HepG2 (cell line): ENCODE data around the gene TBKBP1. TPM values are rescaled to one million over a fixed set of nuclear protein-coding genes. Genes with fewer than 3 reads are reported as not detected.

Source experiments
- ARNT ChIP-seq: fragments of 450-650 bp; IDR thresholded peaks from 2 replicates; pipeline ENCODE4 v1.6.1; 2017
- KDM6A ChIP-seq: IDR thresholded peaks from 2 replicates; pipeline ENCODE4 v1.6.1; 2016; ENCODE audit warnings: low read depth
- MEF2D ChIP-seq: sonication (generic); formaldehyde crosslinking; IDR thresholded peaks from 2 replicates; pipeline ENCODE4 v1.5.1; 2020; ENCODE audit warnings: mild to moderate bottlenecking, missing genetic modification reagents
- MYPOP ChIP-seq: sonication (generic); formaldehyde crosslinking; IDR thresholded peaks from 2 replicates; pipeline ENCODE4 v1.8.1; 2023; ENCODE audit warnings: mild to moderate bottlenecking, moderate library complexity, missing genetic modification reagents
- RORA ChIP-seq: sonication (generic); formaldehyde crosslinking; IDR thresholded peaks from 2 replicates; pipeline ENCODE4 v1.5.0; 2020; ENCODE audit warnings: mild to moderate bottlenecking, missing genetic modification reagents, moderate library complexity
- SYNCRIP ChIP-seq: fragments of 200-400 bp; formaldehyde crosslinking; IDR thresholded peaks from 2 replicates; pipeline ENCODE4 v1.6.1; 2018; ENCODE audit warnings: mild to moderate bottlenecking, low read depth, low read length; ENCODE audit not compliant: insufficient read depth
- ZKSCAN5 ChIP-seq: sonication (generic); formaldehyde crosslinking; IDR thresholded peaks from 2 replicates; pipeline ENCODE4 v1.5.1; 2020; ENCODE audit warnings: mild to moderate bottlenecking, missing genetic modification reagents
- ZNF101 ChIP-seq: sonication (generic); formaldehyde crosslinking; IDR thresholded peaks from 2 replicates; pipeline ENCODE4 v1.4.0; 2020; ENCODE audit warnings: mild to moderate bottlenecking, low read depth, missing genetic modification reagents, borderline replicate concordance
- ZNF292 ChIP-seq: sonication (generic); formaldehyde crosslinking; IDR thresholded peaks from 2 replicates; pipeline ENCODE4 v1.8.1; 2022; ENCODE audit warnings: mild to moderate bottlenecking, low read depth, missing genetic modification reagents, borderline replicate concordance
- ZNF44 ChIP-seq: sonication (generic); formaldehyde crosslinking; IDR thresholded peaks from 2 replicates; pipeline ENCODE4 v1.5.1; 2020; ENCODE audit warnings: mild to moderate bottlenecking, missing genetic modification reagents
- ZNF670 ChIP-seq: sonication (generic); formaldehyde crosslinking; IDR thresholded peaks from 2 replicates; pipeline ENCODE4 v1.8.0; 2022; ENCODE audit warnings: mild to moderate bottlenecking, missing genetic modification reagents, borderline replicate concordance
- ZNF678 ChIP-seq: sonication (generic); formaldehyde crosslinking; IDR thresholded peaks from 2 replicates; pipeline ENCODE4 v1.4.0; 2020; ENCODE audit warnings: mild to moderate bottlenecking, missing genetic modification reagents
- polyA plus RNA-seq, 8 experiments: library from polyadenylated mRNA; depleted of rRNA in 3 of 8; stranded (reverse) in 7 of 8; unstranded in 1 of 8; fragments of >200 nt; fragmentation: Illumina TruSeq in 4 of 8; extraction: Trizol in 4 of 8; gene quantifications; 2 replicates each; pipeline versions ENCODE4 v1.2.1 to v1.2.3, GENCODE V29; 2011 to 2016; ENCODE audit warnings: low read depth in 4 of 8, missing spikeins in 1 of 8, mixed read lengths in 1 of 8; ENCODE audit not compliant: insufficient read depth in 1 of 8
- total RNA-seq, 5 experiments: library from RNA; depleted of rRNA; stranded (reverse); fragments of >200 nt; fragmentation: Illumina TruSeq; extraction: Trizol; gene quantifications; 2 replicates each; pipeline ENCODE4 v1.2.3, GENCODE V29; 2016; ENCODE audit warnings: low read depth in 1 of 5
- TF ChIP-seq, protein P1 (sequence below): sonication (generic); formaldehyde crosslinking; IDR thresholded peaks from 2 replicates; pipeline ENCODE4 v1.8.1; 2023; ENCODE audit warnings: mild to moderate bottlenecking, missing genetic modification reagents
- TF ChIP-seq, protein P2 (sequence below), 2 experiments: fragments of 450-650 bp in 1 of 2; sonication (generic) in 1 of 2; formaldehyde crosslinking in 1 of 2; IDR thresholded peaks; 2 replicates each; pipeline versions ENCODE4 v1.6.1 to v1.8.0; 2016 to 2022; ENCODE audit warnings: antibody characterized with exemption in 1 of 2, mild to moderate bottlenecking in 1 of 2, missing genetic modification reagents in 1 of 2

The TBKBP1 gene
- total and polyA plus RNA-seq, 2 of the 13 experiments (the other 11 are each of a cell fraction or from before 2014, with no cell fraction given): 2.6 to 7.0 TPM

- TF ChIP-seq, protein P1, sequence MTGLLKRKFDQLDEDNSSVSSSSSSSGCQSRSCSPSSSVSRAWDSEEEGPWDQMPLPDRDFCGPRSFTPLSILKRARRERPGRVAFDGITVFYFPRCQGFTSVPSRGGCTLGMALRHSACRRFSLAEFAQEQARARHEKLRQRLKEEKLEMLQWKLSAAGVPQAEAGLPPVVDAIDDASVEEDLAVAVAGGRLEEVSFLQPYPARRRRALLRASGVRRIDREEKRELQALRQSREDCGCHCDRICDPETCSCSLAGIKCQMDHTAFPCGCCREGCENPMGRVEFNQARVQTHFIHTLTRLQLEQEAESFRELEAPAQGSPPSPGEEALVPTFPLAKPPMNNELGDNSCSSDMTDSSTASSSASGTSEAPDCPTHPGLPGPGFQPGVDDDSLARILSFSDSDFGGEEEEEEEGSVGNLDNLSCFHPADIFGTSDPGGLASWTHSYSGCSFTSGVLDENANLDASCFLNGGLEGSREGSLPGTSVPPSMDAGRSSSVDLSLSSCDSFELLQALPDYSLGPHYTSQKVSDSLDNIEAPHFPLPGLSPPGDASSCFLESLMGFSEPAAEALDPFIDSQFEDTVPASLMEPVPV (CRISPR knock-in tag): no peak
- TF ChIP-seq ARNT (no peak), MYPOP (no peak), SYNCRIP (no peak), ZNF44 (CRISPR knock-in tag) (no peak), ZKSCAN5 (CRISPR knock-in tag) (no peak), ZNF292 (CRISPR knock-in tag) (no peak), MEF2D (no peak), KDM6A (CRISPR knock-in tag) (no peak), ZNF678 (CRISPR knock-in tag) (no peak), ZNF101 (CRISPR knock-in tag) (no peak), RORA (CRISPR knock-in tag) (no peak), ZNF670 (CRISPR knock-in tag) (no peak)
- TF ChIP-seq, protein P2, sequence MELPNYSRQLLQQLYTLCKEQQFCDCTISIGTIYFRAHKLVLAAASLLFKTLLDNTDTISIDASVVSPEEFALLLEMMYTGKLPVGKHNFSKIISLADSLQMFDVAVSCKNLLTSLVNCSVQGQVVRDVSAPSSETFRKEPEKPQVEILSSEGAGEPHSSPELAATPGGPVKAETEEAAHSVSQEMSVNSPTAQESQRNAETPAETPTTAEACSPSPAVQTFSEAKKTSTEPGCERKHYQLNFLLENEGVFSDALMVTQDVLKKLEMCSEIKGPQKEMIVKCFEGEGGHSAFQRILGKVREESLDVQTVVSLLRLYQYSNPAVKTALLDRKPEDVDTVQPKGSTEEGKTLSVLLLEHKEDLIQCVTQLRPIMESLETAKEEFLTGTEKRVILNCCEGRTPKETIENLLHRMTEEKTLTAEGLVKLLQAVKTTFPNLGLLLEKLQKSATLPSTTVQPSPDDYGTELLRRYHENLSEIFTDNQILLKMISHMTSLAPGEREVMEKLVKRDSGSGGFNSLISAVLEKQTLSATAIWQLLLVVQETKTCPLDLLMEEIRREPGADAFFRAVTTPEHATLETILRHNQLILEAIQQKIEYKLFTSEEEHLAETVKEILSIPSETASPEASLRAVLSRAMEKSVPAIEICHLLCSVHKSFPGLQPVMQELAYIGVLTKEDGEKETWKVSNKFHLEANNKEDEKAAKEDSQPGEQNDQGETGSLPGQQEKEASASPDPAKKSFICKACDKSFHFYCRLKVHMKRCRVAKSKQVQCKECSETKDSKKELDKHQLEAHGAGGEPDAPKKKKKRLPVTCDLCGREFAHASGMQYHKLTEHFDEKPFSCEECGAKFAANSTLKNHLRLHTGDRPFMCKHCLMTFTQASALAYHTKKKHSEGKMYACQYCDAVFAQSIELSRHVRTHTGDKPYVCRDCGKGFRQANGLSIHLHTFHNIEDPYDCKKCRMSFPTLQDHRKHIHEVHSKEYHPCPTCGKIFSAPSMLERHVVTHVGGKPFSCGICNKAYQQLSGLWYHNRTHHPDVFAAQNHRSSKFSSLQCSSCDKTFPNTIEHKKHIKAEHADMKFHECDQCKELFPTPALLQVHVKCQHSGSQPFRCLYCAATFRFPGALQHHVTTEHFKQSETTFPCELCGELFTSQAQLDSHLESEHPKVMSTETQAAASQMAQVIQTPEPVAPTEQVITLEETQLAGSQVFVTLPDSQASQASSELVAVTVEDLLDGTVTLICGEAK (IDR thresholded peaks at IDR 0.05): no peak
- TF ChIP-seq, protein P2 (CRISPR knock-in tag; IDR thresholded peaks at IDR 0.05): no peak
These were observed 848 bp upstream of the TBKBP1 start (continued) for GRCh38 chr17:47692895-47693730.
